ENCODE measurements around the gene LHPP.

DNA sequence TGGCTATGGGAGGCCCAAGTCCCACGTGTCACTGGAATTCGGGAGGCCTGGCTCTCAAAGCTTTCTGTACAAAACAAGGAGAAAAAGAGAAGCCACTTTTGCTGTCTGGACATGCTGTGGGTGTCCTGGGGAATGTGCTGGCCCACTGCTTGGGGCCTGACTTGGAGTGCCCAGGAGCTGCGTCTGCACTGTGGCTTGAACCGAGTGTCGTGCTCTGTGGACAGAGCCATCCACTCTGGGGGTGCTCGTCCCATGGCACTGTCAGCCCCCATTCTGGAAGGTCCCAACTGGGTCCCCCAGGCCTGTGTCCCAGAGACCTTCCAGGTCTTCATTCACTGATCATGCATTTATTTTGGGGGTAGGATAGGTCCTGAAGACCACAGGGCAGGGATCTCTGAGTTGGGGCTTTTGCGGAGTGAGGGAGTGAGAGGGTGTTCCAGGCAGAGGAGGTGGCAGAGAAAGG lies 138.0 kb downstream of the LHPP start:
- TF ChIP-seq, protein P1, sequence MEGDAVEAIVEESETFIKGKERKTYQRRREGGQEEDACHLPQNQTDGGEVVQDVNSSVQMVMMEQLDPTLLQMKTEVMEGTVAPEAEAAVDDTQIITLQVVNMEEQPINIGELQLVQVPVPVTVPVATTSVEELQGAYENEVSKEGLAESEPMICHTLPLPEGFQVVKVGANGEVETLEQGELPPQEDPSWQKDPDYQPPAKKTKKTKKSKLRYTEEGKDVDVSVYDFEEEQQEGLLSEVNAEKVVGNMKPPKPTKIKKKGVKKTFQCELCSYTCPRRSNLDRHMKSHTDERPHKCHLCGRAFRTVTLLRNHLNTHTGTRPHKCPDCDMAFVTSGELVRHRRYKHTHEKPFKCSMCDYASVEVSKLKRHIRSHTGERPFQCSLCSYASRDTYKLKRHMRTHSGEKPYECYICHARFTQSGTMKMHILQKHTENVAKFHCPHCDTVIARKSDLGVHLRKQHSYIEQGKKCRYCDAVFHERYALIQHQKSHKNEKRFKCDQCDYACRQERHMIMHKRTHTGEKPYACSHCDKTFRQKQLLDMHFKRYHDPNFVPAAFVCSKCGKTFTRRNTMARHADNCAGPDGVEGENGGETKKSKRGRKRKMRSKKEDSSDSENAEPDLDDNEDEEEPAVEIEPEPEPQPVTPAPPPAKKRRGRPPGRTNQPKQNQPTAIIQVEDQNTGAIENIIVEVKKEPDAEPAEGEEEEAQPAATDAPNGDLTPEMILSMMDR (IDR thresholded peaks at IDR 0.05): no peak
- TF ChIP-seq POLR2A (IDR thresholded peaks at IDR 0.05) (no peak), POLR2AphosphoS5 (IDR thresholded peaks at IDR 0.05) (no peak), EP300 (IDR thresholded peaks at IDR 0.05) (no peak)
